ENCODE results near the gene VIPR2.

VIPR2 gene

GRCh38 chr7:159064121-159064815, 80.4 kb downstream of the VIPR2 start:
- DNase-seq, result no peak

GRCh38 chr7:159063046-159063840, 81.4 kb downstream of the VIPR2 start:
- DNase-seq, result no peak

GRCh38 chr7:159062569-159062968, 82.1 kb downstream of the VIPR2 start:
- DNase-seq, result no peak

- DNase-seq, result no peak
These were observed 82.9 kb downstream of the VIPR2 start for GRCh38 chr7:159061674-159062212.

GRCh38 chr7:159061209-159061608, 83.5 kb downstream of the VIPR2 start:
- DNase-seq, result no peak

- no peak for DNase-seq
These were observed 84.2 kb downstream of the VIPR2 start for GRCh38 chr7:159060440-159060839.

GRCh38 chr7:159059629-159060028, 85.0 kb downstream of the VIPR2 start:
- no peak for DNase-seq

GRCh38 chr7:159057647-159058046, 87.0 kb downstream of the VIPR2 start:
- no peak for DNase-seq

GRCh38 chr7:159056737-159057136, 87.9 kb downstream of the VIPR2 start:
- no peak for DNase-seq

- no peak for DNase-seq
These were observed 92.8 kb downstream of the VIPR2 start for GRCh38 chr7:159051916-159052315.

GRCh38 chr7:159050704-159051103, 94.0 kb downstream of the VIPR2 start:
- DNase-seq, result no peak

- DNase-seq, result no peak
These were observed 95.2 kb downstream of the VIPR2 start for GRCh38 chr7:159049266-159050025.

GRCh38 chr7:159048656-159049055, 96.0 kb downstream of the VIPR2 start:
- DNase-seq, result no peak

GRCh38 chr7:159047536-159047935, 97.1 kb downstream of the VIPR2 start:
- DNase-seq, result no peak

- no peak for DNase-seq
These were observed 98.4 kb downstream of the VIPR2 start for GRCh38 chr7:159046300-159046699.

- DNase-seq, result no peak
These were observed 98.8 kb downstream of the VIPR2 start for GRCh38 chr7:159045839-159046238.

GRCh38 chr7:159042581-159043101, 102.0 kb downstream of the VIPR2 start:
- DNase-seq, result no peak

GRCh38 chr7:159042103-159042502, 102.6 kb downstream of the VIPR2 start:
- DNase-seq, result no peak

GRCh38 chr7:159040912-159041711, 103.6 kb downstream of the VIPR2 start:
- DNase-seq, result no peak

GRCh38 chr7:159040146-159040545, 104.5 kb downstream of the VIPR2 start:
- no peak for DNase-seq

GRCh38 chr7:159039716-159040115, 105.0 kb downstream of the VIPR2 start:
- no peak for DNase-seq

GRCh38 chr7:159038066-159038465, 106.6 kb downstream of the VIPR2 start:
- DNase-seq, result no peak
